ENCODE results near the gene UPP2. TPM values are rescaled to one million over a fixed set of nuclear protein-coding genes. Genes with fewer than 3 reads are reported as not detected.

UPP2 gene
- total RNA-seq, 4 donors from 2014 or later = 0.28 TPM; not detected in 3

GRCh38 chr2:158142165-158142564, 40.5 kb downstream of the UPP2 start:
- intact Hi-C loops (cut with DNase I; ENCODE audit: low total_unique reads) = no loop called here
- DNase-seq = no peak
- Histone ChIP-seq H3K36me3 (no peaks in the 10 kb centered on the region), H3K4me3 (no peak overlapping the region), H3K4me1 (no peaks in the 10 kb centered on the region), H3K9me3 (no peaks in the 10 kb centered on the region), H3K27ac (no peak overlapping the region), H3K27me3 (no peaks in the 10 kb centered on the region)
- TF ChIP-seq POLR2A (IDR thresholded peaks at IDR 0.05) = no peak
- no peak for TF ChIP-seq CTCF (IDR thresholded peaks at IDR 0.05)

GRCh38 chr2:158142568-158143332, 41.1 kb downstream of the UPP2 start:
- Histone ChIP-seq H3K27me3 (no peaks in the 10 kb centered on the region), H3K4me1 (no peaks in the 10 kb centered on the region), H3K4me3 (no peak overlapping the region), H3K27ac (no peak overlapping the region), H3K9me3 (no peaks in the 10 kb centered on the region), H3K36me3 (no peaks in the 10 kb centered on the region)
- TF ChIP-seq CTCF (IDR thresholded peaks at IDR 0.05) (no peak), POLR2A (IDR thresholded peaks at IDR 0.05) (no peak)
- no peak for DNase-seq
- intact Hi-C loops (cut with DNase I; ENCODE audit: low total_unique reads) = no loop called here

- Histone ChIP-seq H3K4me1 (no peaks in the 10 kb centered on the region), H3K27ac (no peak overlapping the region), H3K9me3 (no peaks in the 10 kb centered on the region), H3K27me3 (no peaks in the 10 kb centered on the region), H3K36me3 (no peaks in the 10 kb centered on the region), H3K4me3 (no peak overlapping the region)
- DNase-seq = no peak
- TF ChIP-seq CTCF (IDR thresholded peaks at IDR 0.05) (no peak), POLR2A (IDR thresholded peaks at IDR 0.05) (no peak)
- intact Hi-C loops (cut with DNase I; ENCODE audit: low total_unique reads) = no loop called here
These were observed 42.2 kb downstream of the UPP2 start for GRCh38 chr2:158143703-158144360.

GRCh38 chr2:158144914-158145625, 43.4 kb downstream of the UPP2 start:
- TF ChIP-seq CTCF (IDR thresholded peaks at IDR 0.05) (no peak), POLR2A (IDR thresholded peaks at IDR 0.05) (no peak)
- H3K4me3 ChIP-seq = no peak overlapping the region
- intact Hi-C loops (cut with DNase I; ENCODE audit: low total_unique reads) = no loop called here
- H3K36me3 ChIP-seq = no peaks in the 10 kb centered on the region
- H3K9me3 ChIP-seq = no peaks in the 10 kb centered on the region
- no peaks in the 10 kb centered on the region for H3K27me3 ChIP-seq
- no peak for DNase-seq
- H3K4me1 ChIP-seq = no peaks in the 10 kb centered on the region
- no peak overlapping the region for H3K27ac ChIP-seq

All from uterus (tissue), 4 donors.